ENCODE data around the gene SMOC2. TPM values are rescaled to one million over a fixed set of nuclear protein-coding genes. Genes with fewer than 3 reads are reported as not detected.

Gene SMOC2
- total and polyA plus RNA-seq, 8 donors, result 7.1 to 18.8 (median 9.5) TPM

- Histone ChIP-seq H3K27ac (no peak overlapping the region), H3K36me3 (no peaks in the 10 kb centered on the region), H3K9me3 (peaks cover 0 to 2% of the 10 kb centered on the region in 2 donors), H3K4me1 (no peaks in the 10 kb centered on the region), H3K4me3 (no peak overlapping the region), H3K27me3 (peaks cover 0 to 43% of the 10 kb centered on the region in 2 donors)
- no peak for TF ChIP-seq CTCF (IDR thresholded peaks at IDR 0.05)
- intact Hi-C loops (cut with DNase I), result no loop called here
- DNase-seq (no peak), ATAC-seq (no peak)
Measured at GRCh38 chr6:168599769-168600330, 158.9 kb downstream of the SMOC2 start.

- Histone ChIP-seq H3K9me3 (no peaks in the 10 kb centered on the region), H3K27me3 (peaks cover 0 to 43% of the 10 kb centered on the region in 2 donors), H3K36me3 (no peaks in the 10 kb centered on the region), H3K27ac (no peak overlapping the region), H3K4me3 (no peak overlapping the region), H3K4me1 (no peaks in the 10 kb centered on the region)
- intact Hi-C loops (cut with DNase I), result no loop called here
- TF ChIP-seq CTCF (IDR thresholded peaks at IDR 0.05), result no peak
- DNase-seq (no peak), ATAC-seq (no peak)
Measured at GRCh38 chr6:168600381-168600780, 159.4 kb downstream of the SMOC2 start.

GRCh38 chr6:168601111-168601510 lies 160.1 kb downstream of the SMOC2 start:
- no peaks in the 10 kb centered on the region for H3K36me3 ChIP-seq
- H3K4me1 ChIP-seq, result no peaks in the 10 kb centered on the region
- H3K9me3 ChIP-seq, result no peaks in the 10 kb centered on the region
- DNase-seq, result no peak
- TF ChIP-seq CTCF (IDR thresholded peaks at IDR 0.05), result no peak
- peaks cover 0 to 43% of the 10 kb centered on the region in 2 donors for H3K27me3 ChIP-seq
- ATAC-seq, result no peak
- no peak overlapping the region for H3K27ac ChIP-seq
- no peak overlapping the region for H3K4me3 ChIP-seq
- intact Hi-C loops (cut with DNase I), result no loop called here

- H3K27ac ChIP-seq, result no peak overlapping the region
- no peak overlapping the region for H3K4me3 ChIP-seq
- no peak for DNase-seq
- no peaks in the 10 kb centered on the region for H3K9me3 ChIP-seq
- H3K36me3 ChIP-seq, result no peaks in the 10 kb centered on the region
- peaks cover 0 to 43% of the 10 kb centered on the region in 2 donors for H3K27me3 ChIP-seq
- H3K4me1 ChIP-seq, result no peaks in the 10 kb centered on the region
- intact Hi-C loops (cut with DNase I), result no loop called here
- TF ChIP-seq CTCF (IDR thresholded peaks at IDR 0.05), result no peak
- ATAC-seq, result no peak
Measured at GRCh38 chr6:168601546-168601945, 160.6 kb downstream of the SMOC2 start.

GRCh38 chr6:168602576-168602975 lies 161.6 kb downstream of the SMOC2 start:
- intact Hi-C loops (cut with DNase I), result no loop called here
- ATAC-seq, result no peak
- Histone ChIP-seq H3K27me3 (peaks cover 0 to 38% of the 10 kb centered on the region in 2 donors), H3K4me3 (no peak overlapping the region), H3K36me3 (no peaks in the 10 kb centered on the region), H3K27ac (no peak overlapping the region), H3K9me3 (no peaks in the 10 kb centered on the region), H3K4me1 (no peaks in the 10 kb centered on the region)
- no peak for TF ChIP-seq CTCF (IDR thresholded peaks at IDR 0.05)
- DNase-seq, result no peak
